Measurements from ENCODE around the gene CLK3. TPM values are rescaled to one million over a fixed set of nuclear protein-coding genes. Genes with fewer than 3 reads are reported as not detected.
A peak's percentile ranks its signal among the peaks of the same experiment; 100 is the strongest.

Gene CLK3
- total and polyA plus RNA-seq, 8 donors: 23.1 to 89.9 (median 29.8) TPM

GRCh38 chr15:74599156-74599555 is 16.5 kb upstream of the CLK3 start:
- DNase-seq: peak in 3 of 6 donors; percentile 11 to 59 (median 46)
- Histone ChIP-seq H3K27me3 (no peaks in the 10 kb centered on the region), H3K9me3 (no peaks in the 10 kb centered on the region), H3K27ac (peak overlapping the region in 1 of 4 donors; percentile 51), H3K36me3 (no peaks in the 10 kb centered on the region), H3K4me1 (peaks cover 0 to 8% (median 4%) of the 10 kb centered on the region in 3 donors), H3K4me3 (peak overlapping the region; percentile 48 to 60 (median 53))
- no peak for FAIRE-seq
- 63 to 65% methylated on average over 15 of the region's 15 CpGs for WGBS, 2 donors
- ATAC-seq: no peak
- intact Hi-C loops (cut with DNase I): no loop called here
- TF ChIP-seq CTCF (IDR thresholded peaks at IDR 0.05): no peak

- H3K27me3 ChIP-seq: no peaks in the 10 kb centered on the region
- 92 to 95% methylated on average over 13 of the region's 13 CpGs for WGBS, 2 donors
- intact Hi-C loops (cut with DNase I): no loop called here
- peak in 2 of 6 donors; percentile 17 to 47 for DNase-seq
- no peak for FAIRE-seq
- no peak overlapping the region for H3K27ac ChIP-seq
- no peaks in the 10 kb centered on the region for H3K9me3 ChIP-seq
- ATAC-seq: no peak
- no peak for TF ChIP-seq CTCF (IDR thresholded peaks at IDR 0.05)
- no peak overlapping the region for H3K4me3 ChIP-seq
- H3K4me1 ChIP-seq: peaks cover 0 to 8% (median 4%) of the 10 kb centered on the region in 3 donors
- H3K36me3 ChIP-seq: no peaks in the 10 kb centered on the region
Observed at GRCh38 chr15:74603026-74603788, 12.4 kb upstream of the CLK3 start.

- Histone ChIP-seq H3K9me3 (no peaks in the 10 kb centered on the region), H3K27ac (no peak overlapping the region), H3K27me3 (no peaks in the 10 kb centered on the region), H3K4me3 (no peak overlapping the region), H3K4me1 (peaks cover 0 to 6% (median 4%) of the 10 kb centered on the region in 3 donors), H3K36me3 (no peaks in the 10 kb centered on the region)
- no peak for TF ChIP-seq CTCF (IDR thresholded peaks at IDR 0.05)
- FAIRE-seq (no peak), DNase-seq (peak in 2 of 6 donors; percentile 11 to 65), ATAC-seq (no peak)
- intact Hi-C loops (cut with DNase I): no loop called here
- WGBS, 2 donors: 83 to 88% methylated on average over 11 of the region's 11 CpGs
Observed at GRCh38 chr15:74603789-74604705, 11.6 kb upstream of the CLK3 start.

GRCh38 chr15:74604983-74605794 is 10.4 kb upstream of the CLK3 start:
- DNase-seq (peak in 2 of 6 donors; percentile 15 to 58), FAIRE-seq (no peak), ATAC-seq (no peak)
- intact Hi-C loops (cut with DNase I): no loop called here
- Histone ChIP-seq H3K27ac (no peak overlapping the region), H3K36me3 (no peaks in the 10 kb centered on the region), H3K4me3 (no peak overlapping the region), H3K4me1 (no peaks in the 10 kb centered on the region), H3K27me3 (no peaks in the 10 kb centered on the region), H3K9me3 (no peaks in the 10 kb centered on the region)
- TF ChIP-seq CTCF (IDR thresholded peaks at IDR 0.05): no peak
- 72 to 76% methylated on average over 12 of the region's 12 CpGs for WGBS, 2 donors

All from pancreas (tissue), 10 donors.